Limb (tissue), 2 donors: Measurements from ENCODE around the gene CADM4.
"Not testable (repeated sequence)": the region's sequence is repeated elsewhere in the genome, so short reads cannot be mapped to it uniquely, and the experiment has no call there.

Experiments
- DNase-seq, 2 donors: peaks; one replicate each; pipeline ENCODE4 v3.0.0-alpha.2; 2016; ENCODE audit errors: extremely low spot score in 2 of 2

Gene CADM4

DNA sequence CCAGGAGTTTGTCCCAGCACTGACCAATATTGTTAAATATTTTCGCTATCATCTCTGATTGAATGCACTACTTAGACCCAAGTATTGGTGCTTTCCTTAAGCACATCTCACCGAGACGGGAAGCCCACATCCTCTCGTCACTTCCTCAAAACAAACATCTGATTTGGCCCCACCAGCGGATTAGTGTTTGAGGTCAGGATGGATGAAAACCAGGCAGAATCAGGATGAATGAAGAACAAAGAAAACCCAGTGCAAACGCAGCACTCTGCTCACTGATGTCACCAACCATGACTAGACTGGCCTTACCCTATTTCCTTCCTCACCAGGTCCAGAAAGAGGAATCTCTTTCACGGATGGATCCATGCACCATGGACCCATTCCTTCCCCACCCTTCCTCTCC, 24.4 kb upstream of the CADM4 start:
- DNase-seq = no peak

DNA sequence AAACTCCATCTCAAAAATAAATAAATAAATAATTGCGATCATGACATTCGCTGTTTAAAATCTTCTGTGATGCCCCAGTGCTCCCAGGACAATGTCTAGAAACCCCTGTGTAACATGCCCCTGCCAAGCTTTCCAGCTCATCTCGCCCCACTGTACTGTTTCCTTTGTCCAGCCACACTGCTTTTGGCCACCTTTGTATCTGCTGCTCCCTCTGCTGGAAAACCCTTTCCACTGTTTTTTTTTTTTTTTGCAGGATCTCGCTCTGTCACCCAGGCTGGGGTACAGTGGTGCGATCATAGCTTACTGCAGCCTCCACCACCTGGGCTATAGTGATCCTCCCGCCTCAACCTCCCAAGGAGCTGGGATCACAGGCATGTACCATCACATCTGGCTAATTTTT, 22.8 kb upstream of the CADM4 start:
- no peak for DNase-seq

DNA sequence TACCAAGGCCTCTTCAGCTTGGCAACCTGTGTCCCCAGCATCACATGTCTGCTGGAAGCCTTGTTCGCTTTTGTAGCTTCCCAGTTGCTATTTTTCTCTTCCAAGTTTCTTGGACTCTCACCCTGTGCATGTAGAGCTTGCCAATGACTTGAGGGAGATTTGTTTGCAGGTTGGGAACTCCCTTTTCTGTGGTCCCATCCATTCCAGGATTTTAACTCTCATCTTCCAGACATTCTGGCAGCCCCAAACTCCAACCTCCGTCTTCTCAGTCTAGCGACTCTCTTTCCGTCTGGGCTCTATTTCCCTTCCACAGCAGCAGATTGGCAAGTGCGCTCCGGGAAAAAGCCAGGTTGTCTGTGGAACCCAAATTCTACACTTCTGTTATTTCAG, 21.3 kb upstream of the CADM4 start:
- DNase-seq = no peak

DNA sequence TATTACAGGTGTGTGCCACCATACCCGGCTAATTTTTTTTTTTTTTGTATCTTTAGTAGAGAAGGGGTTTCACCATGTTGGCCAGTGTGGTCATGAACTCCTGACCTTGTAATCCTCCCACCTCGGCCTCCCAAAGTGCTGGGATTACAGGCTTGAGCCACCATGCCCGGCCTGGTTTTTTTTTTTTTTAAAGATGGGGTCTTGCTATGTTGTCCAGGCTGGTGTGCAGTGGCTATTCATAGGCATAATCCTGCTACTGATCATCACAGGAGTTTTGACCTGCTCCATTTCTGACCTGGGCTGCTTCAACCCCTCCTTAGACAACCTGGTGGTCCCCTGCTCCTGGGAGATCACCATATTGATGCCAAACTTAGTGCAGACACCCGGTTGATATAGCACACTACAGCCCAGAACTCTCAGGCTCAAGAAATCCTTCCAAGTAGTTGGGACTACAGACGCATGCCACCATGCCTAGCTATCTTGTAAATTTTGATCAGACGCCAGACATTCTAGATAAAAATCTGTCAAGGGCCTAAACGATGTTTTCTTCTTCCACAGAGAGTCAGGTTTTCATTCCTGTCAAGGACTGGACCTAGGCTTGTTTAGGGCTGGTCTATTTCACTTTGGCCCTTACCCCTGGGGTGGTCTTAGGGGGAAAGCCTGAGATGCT, 20.8 kb upstream of the CADM4 start:
- DNase-seq = no peak

DNA sequence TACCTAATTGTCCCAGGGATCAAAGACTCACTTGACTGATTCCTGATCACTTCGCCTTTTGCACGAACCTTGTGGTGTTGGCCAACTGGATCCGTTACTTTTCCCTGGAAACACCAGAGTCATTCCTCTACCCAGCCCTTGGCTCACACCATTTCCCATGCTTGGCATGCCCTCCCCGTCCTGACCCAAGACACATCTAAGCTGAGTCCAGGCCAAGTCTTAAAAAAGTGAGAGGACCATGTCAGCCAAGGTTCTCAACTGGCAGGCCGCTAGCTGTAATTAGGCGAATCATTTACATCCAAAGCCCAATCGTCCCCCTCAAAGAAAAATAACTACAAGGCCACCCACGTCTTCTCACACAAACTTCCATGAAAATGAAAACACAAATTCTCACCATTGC, 18.8 kb upstream of the CADM4 start:
- DNase-seq = no peak

DNA sequence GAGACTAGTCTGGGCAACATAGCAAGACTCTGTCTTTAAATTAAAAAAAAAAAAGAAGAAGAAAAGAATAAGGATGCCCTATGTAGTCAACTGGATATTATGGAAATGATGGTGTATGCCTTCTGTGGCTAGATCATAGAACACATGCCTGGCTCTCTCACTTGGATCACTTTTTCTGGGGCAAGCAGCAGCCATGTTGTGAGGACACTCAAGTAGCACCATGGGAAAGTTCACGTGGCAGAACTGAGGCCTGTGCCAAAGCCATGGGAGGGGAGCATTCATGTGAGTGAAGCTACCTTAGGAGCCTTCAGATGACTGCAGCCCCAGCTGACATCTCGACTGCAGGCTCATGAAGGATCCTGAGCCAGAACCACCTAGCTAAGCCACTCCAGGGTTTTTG, 18.4 kb upstream of the CADM4 start:
- no peak for DNase-seq

DNA sequence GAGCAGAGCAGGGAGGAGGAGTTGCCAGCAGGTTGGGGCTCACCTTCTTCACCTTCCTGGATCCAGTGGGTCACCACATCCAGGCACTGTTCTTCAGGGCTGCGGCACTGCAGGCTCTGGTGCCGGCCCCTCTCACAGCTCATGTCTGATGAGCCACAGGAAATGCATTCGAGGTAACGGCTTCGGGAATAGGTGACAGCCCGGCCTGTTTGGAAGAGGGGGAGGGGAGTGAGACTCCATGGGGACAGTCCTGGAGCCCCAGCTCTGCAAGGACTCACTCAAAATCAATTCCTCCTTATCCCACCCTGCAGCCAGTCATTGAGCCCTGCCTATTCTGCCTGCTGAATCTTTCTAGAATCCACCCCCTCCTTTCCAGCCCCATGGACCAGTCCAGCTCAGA, 16.8 kb upstream of the CADM4 start:
- DNase-seq = no peak

DNA sequence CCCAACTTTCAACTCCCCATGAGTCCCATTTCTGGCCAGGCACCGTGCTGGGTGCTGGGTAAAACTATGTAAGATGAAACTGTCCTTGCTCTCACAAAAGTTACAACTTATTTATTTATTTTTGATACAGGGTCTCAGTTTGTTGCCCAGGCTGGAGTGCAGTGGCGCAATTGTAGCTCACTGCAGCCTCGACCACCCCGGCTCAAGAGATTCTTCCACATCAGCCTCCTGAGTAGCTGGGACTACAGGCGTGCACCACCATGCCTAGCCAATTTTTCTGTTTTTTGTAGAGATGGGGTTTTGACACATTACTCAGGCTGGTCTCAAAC, 12.9 kb upstream of the CADM4 start:
- no peak for DNase-seq

DNA sequence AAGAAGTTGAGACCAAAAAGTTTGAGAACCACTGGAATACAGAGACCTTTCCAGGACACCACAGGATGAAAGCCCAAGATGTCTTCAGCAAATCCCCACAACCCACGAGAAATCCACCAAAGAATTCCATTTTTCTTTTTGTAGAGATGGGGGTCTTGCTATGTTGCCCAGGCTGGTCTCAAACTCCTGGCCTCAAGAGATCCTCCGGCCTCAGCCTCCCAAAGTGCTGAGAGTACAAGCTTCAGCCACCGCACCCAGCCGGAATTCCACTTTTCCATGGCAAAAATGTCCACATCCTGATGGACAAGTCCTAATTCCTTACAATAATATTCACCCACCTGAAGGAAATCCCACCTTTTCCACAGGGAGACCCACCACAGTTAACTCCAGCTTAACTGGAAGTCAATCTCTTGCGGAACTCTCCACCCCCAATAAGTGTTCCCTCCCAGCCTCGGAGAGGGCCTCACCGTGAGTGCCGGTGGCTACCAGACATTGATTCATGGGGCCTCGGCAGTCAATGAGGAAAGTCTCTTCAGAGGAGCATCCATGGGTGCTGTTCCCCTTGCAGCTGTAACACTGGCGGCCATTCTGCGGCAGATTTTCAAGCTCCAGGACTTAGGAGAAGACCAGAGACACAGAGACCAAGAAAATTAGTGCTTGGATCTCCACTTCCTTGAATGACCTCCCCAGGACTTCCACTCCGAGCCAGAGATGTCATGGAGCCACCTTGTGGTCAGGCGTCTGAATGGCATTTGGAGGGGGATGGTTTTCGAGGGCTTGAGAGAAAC, 12.3 kb upstream of the CADM4 start:
- peak in 1 of 2 donors; percentile 65 for DNase-seq

DNA sequence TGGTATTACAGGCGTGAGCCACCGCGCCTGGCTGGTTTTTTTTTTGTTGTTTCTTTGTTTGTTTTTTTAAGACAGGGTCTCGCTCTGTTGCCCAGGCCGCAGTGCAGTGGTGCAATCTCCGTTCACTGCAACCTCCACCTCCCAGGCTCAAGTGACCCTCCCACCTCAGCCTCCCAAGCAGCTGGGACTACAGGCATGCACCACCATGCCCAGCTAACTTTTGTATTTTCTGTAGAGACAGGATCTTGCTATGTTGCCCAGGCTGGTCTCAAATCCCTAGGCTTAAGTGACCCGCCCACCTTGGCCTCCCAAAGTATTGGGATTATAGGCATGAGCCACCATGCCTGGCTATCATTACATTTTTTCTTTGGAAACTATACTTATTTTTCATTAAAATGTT, 10.6 kb upstream of the CADM4 start:
- not testable (repeated sequence) for DNase-seq

DNA sequence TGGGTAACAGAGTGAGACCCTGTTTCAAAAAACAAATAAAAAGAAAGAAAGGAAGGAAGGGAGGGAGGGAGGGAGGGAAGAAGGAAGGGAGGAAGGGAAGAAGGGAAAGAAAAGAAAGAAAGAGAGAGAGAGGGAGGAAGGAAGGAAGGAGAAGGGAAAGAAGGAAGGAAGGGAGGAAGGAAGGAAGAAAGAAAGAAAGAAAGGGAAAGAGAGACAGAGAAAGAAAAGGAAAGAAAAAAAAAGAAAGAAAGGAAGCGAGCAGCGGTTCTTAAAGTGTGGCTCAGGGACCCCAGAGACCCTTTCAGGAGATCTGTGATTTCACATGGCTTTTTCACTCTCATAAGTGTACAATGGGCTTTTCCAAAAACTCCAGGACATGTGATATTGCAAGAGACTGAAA, 9.9 kb upstream of the CADM4 start:
- DNase-seq = no peak

DNA sequence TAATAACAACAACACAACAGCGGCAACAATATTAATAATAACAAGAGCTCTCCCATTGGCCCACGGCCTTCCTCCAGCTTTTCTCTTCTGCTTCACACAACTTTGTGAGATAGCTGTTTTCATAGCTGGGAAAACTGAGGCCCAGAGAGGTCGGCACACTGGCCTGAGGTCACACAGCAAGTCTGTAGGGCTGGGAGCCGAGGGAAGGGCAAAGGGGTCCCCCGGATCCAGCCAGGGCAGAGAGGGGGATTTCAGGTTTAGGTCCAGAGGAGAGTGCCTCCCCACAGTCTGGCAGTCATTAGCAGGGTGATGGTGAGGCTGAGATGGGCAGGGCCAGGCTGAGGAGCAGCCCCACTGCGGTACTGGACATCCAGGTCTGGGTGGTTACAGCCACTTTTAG, 9.0 kb upstream of the CADM4 start:
- DNase-seq = no peak

DNA sequence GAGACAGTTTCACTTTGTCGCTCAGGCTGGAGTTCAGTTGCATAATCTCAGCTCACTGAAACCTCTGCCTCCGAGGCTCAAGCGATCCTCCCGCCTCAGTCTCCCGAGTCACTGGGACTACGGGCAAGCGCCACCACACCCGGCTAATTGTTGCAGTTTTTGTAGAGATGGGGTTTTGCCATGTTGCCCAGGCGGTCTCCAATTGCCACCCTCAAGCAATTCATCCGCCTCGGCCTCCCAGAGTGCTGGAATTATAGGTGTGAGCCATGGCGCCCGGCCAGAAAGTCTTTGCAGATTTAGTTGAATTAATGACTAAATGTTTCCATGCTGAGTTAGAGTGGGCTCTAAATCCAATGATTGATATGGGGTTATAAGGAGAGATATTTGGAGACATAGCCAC, 4.5 kb upstream of the CADM4 start:
- no peak for DNase-seq

DNA sequence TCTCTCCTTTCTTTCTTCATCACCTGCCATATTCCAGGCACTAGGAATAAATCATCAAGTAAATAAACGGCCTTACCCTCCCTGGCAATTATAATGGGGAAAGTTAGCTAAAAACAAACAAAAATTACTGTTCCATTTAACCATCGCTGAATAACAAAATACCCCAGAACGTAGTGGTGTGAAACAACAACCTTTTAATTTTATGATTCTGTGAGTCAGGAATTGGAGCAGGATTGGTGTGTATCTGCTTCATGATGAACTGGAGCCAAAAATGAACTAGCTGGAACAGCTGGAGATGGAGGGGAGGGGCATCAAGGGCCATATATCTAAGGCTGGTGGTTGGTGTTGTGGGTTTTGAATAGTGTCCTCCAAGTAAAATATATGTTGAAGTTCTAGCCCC, 3.7 kb upstream of the CADM4 start:
- DNase-seq = peak in 1 of 2 donors; percentile 26

DNA sequence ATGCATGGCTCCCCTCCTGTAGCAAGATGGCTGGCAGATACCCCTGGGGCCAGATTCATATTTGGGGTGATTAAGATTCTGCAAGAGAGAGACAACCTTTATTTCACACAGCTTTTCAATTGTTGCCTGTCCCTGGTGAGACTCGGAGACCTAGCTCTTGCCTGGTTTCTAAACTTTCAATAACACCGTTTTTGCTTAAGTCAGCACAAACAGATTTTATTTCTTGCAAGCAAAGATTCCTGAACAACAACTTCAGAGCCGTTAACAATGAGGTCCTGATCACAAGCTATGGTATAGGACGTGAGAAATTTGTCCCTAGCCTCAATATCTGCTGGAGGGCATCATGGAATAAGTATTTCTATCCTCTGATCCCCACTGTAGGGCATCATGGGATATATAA, 2.9 kb upstream of the CADM4 start:
- no peak for DNase-seq

DNA sequence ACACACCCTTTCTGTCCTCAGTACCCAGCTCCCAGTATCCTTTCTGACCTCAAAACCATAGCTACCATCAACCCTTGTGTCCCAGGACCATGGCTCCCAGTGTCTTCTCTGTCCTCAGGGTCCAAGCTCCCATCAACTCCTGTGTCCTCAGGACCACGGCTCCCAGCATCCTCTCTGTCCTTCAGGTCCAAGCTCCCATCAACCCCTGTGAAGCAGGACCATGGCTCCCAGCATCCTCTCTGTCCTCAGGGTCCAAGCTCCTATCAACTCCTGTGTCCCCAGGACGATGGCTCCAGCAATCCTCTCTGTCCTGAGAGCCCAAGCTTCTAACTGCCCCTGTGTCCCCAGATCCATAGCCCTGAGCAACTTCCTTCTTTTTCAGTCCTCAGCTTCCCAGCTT, 1.7 kb upstream of the CADM4 start:
- DNase-seq = no peak

DNA sequence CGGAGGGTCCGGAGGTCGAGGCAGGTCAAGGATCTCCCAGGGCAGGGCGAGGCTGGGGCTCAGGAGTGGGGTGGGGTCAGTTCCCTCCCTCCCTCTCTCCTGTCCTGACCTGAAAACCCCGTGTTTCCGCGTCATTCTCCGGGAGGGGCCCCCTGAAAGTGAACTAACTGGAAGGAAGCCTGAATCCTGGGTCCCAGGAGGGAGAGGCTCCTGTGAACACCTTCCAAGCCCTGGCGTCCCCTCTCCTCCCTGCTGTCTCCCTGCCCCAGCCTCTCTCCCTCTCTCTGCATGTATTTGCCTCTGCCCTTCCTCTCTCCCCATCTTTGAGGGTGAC, 741 bp upstream of the CADM4 start:
- DNase-seq = no peak

DNA sequence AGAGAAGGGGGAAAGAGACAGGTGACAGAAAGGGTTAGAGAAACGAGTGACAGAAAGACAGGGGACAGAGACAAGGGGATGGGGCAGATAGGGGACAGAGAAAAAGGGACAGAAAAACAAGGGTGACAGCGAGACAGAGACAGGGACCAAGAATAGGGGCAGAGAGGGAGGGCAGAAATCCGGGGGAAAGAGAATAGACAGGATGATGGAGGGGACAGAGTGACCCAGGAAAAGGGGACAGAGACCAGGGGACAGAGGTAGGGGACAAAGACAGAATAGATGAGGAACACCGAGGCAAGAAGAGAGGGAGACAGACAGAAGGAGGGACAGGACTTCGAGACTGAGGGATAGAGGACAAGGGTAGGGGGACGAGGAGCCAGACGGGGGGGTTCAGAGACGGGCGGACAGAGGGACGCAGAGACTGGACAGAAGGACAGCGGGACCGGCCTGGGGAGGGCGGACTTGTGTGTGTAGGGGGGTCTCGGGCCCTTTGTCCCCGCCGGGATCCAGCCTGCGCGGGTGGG, 593 bp downstream of the CADM4 start:
- DNase-seq = no peak

DNA sequence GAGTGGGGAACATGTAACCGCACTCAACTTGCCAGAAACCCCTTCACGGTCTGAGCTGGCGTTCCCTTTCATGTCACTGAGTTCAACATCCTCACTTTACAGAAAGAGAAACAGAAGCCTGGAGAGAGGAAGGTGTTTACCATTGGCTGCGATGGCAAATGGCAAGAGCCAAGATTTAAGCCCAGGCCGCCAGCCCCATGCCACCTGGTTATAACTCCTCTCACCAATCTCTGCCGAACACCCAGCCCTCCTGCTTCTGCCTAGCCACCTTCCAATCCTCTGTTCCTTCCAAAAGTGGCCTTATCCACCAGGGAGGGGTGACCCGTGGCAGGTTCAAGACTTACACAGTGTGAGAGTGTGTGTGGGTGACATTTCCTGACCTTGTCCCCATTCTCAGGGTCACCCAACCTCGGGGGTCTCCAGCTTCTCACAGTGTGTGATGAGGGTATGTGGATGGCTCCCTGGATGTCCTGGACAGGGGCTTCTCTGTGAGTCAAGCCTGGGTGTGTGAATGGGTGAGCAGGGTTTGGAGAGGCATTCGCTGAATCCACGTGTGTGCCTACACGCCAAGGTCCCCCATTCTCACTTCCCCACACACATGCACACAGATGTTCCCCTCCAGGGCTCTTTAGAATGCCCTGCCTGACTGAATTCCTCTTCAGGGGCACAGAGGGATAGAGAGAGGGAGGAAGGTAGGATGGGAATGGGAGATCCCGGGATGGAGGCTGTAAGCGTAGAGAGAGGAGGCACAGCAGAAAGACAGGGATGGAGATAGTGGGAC, 1.2 kb downstream of the CADM4 start:
- no peak for DNase-seq

DNA sequence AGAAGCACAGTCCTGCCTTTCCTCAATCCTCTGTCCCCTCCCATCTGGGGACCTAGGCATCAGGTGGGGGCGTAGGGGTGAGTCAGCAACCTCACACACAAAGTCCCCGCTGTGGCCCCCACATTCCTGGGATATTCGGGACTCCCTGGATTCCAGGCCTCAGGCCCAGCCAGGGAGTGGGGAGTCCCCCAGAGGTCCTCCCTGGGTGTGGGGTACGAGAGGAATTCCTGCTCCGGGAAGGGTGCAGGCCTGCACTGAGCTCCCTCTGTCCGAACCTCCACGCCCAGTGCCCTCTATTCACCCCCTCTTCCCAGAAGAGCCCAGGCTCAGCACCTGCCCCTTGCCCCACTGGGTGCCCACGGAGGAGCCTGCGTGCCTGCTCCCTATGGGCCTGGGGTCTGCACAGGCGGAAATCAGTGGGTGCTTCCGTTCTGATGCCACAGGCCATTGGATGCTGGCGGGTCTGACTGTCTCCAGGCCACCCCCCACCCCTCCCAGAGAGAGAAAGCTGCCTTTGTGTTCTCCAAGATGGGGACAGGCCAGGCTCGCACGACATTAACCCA, 3.4 kb downstream of the CADM4 start:
- DNase-seq = no peak

DNA sequence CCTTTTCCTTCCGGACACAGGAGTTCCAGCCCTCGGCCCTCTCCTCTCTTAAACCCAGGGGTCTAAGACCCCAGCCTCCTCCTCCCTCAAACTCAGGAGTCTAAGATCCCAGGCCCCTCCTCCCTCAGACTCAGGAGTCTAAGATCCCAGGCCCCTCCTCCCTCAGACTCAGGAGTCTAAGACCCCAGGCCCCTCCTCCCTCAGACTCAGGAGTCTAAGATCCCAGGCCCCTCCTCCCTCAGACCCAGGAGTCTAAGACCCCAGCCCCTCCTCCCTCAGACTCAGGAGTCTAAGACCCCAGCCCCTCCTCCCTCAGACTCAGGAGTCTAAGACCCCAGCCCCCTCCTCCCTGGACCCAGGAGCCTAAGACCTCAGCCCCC, 4.1 kb downstream of the CADM4 start:
- DNase-seq = not testable (repeated sequence)

DNA sequence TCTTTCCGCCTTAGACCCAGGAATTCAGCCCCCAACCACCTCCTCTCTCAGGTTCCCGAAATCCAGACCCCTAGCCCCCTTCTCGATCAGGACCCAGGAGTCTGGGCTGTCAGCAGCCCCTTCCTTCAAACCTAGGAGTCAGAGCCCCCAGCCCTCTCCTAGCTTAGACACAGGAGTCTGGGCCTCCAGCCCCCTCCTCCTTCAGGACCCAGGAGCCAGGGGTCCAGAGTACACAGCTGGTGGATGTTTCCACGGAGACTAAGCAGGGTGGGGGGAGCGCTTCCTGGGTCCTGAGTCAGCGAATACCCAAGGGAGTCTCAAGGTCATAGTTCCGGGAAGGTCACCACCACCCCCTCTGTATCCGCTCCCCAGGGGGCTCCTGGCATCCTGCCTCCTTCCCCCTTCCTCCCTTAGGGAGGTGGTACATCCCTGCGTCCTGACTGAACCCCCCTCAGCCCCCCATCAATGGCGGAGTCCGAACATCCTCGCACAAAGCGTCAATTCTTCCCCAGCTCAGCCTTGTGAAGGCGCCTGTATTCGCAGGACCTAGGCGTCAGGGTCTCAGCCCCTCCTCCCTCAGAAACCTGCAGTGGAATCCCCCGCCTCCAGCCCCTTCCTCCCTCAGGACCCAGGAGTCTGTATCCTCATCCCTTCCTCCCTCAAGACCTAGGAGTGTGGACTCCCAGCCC, 4.6 kb downstream of the CADM4 start:
- DNase-seq = peak in 1 of 2 donors; percentile 73
